GM19239 (cell line): Measurements from ENCODE around the gene PLEKHG4.
A peak's percentile ranks its signal among the peaks of the same experiment; 100 is the strongest.

ENCODE experiments used
- DNase-seq: peaks from one replicate; pipeline ENCODE4 v3.0.0; 2011; ENCODE audit warnings: low spot score; ENCODE audit not compliant: insufficient read length
- FAIRE-seq: peaks from 2 replicates; lab custom pipeline; 2011; peaks lifted over from hg19 to GRCh38; lab: Jason Lieb, UNC

Gene PLEKHG4

GRCh38 chr16:67279296-67280089 is at the start of gene PLEKHG4:
PLEKHG4 (plus strand) TSS chr16:67279532; CDS start chr16:67280045, 513 bp downstream.
- FAIRE-seq: peak; percentile 56
- peak; percentile 98 for DNase-seq

- DNase-seq: no peak
- no peak for FAIRE-seq
These were observed 49.2 kb upstream of the PLEKHG4 start for GRCh38 chr16:67229906-67230808.

GRCh38 chr16:67230809-67231660 is 48.3 kb upstream of the PLEKHG4 start:
- DNase-seq (no peak), FAIRE-seq (no peak)

- FAIRE-seq: no peak
- DNase-seq: no peak
These were observed 45.7 kb upstream of the PLEKHG4 start for GRCh38 chr16:67233596-67233995.

- FAIRE-seq (no peak), DNase-seq (no peak)
These were observed 45.1 kb upstream of the PLEKHG4 start for GRCh38 chr16:67234180-67234597.

GRCh38 chr16:67235816-67236562 is 43.3 kb upstream of the PLEKHG4 start:
- DNase-seq (no peak), FAIRE-seq (no peak)

GRCh38 chr16:67236563-67237395 is 42.6 kb upstream of the PLEKHG4 start:
- DNase-seq: peak; percentile 58
- FAIRE-seq: no peak

- FAIRE-seq (no peak), DNase-seq (no peak)
These were observed 41.7 kb upstream of the PLEKHG4 start for GRCh38 chr16:67237396-67238277.

GRCh38 chr16:67238278-67238575 is 41.1 kb upstream of the PLEKHG4 start:
- DNase-seq (no peak), FAIRE-seq (no peak)

GRCh38 chr16:67238806-67239470 is 40.4 kb upstream of the PLEKHG4 start:
- FAIRE-seq: no peak
- no peak for DNase-seq

- FAIRE-seq: no peak
- no peak for DNase-seq
These were observed 38.8 kb upstream of the PLEKHG4 start for GRCh38 chr16:67240506-67240905.

- no peak for DNase-seq
These were observed 38.1 kb upstream of the PLEKHG4 start for GRCh38 chr16:67241008-67241900.

GRCh38 chr16:67242138-67242730 is 37.1 kb upstream of the PLEKHG4 start:
- DNase-seq: no peak
- FAIRE-seq: no peak

More at GRCh38 chr16:67241008-67241900, 38.1 kb upstream of the PLEKHG4 start:
- FAIRE-seq: no peak

- DNase-seq (no peak), FAIRE-seq (no peak)
These were observed 35.9 kb upstream of the PLEKHG4 start for GRCh38 chr16:67243481-67243880.

GRCh38 chr16:67244387-67245185 is 34.7 kb upstream of the PLEKHG4 start:
- peak; percentile 93 for FAIRE-seq
- peak; percentile 87 for DNase-seq
